GM21423 (cell line): ENCODE data around the gene LZTS3.

Source experiments
- ATAC-seq: cut with Tn5 transposase; IDR thresholded peaks from one replicate; pipeline ENCODE4 v1.9.1; 2021; ENCODE audit warnings: mild to moderate bottlenecking, moderate library complexity; ENCODE audit not compliant: unreplicated experiment

LZTS3 gene

DNA sequence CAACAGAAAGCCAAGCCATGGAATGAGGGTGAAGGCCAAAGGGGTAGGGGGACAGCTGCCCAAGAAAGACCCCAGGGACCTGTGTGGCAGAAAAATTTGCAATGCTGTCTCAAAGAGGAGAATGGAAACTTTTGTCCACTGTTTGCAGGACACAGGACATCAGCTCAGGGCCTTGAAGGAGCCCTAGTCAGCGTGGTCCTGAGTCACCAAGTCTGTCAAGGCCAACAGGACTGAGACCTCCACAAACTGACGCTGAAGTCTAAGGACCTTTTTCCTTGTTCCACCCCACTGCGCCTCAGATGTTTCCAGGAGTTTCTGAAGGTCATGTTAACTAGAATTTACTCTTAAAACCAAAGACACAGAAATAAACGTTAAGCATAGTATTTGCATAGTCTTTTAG is 57.0 kb downstream of the LZTS3 start:
- ATAC-seq = no peak

DNA sequence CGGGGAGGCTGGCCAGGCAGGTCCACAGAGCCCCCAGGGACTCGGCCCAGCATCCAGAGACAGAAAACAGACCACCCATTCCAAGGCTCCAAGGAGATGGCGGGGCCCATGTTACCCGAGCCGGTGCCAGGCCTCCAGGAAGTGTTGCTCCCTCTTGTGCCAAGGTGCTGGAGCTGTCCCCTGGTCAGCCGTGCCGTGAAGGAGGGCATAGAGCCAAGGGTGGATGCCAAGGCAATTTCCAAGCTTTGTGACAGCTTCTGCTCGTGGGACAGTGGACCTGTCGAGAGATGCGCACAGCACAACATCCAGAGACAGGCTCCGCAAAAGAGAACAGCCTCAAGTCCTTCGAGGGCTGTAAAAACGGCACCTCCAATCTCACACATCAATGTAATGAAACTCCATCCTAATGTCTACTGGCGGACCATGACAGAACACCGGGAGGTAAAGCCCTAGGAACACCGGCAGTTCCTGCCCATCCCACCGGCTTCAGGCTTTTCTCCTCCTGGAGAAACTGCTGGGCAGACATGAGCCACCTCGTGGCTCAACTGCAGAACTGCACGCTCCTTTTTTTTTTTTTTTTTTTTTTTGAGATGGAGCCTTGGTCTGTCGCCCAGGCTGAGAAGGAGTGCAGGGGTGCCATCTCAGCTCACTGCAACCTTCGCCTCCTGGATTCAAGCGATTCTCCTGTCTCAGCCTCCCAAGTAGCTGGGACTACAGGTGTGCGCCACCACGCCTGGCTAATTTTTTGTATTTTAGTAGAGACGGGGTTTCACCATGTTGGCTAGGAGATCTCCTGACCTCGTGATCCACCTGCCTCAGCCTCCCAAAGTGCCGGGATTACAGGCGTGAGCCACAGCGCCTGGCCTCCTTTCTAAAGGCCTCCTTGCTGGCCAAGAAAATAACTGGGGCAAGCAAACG is 57.9 kb downstream of the LZTS3 start:
- ATAC-seq = no peak
